Measurements from ENCODE around the gene KCNH2.

- TF ChIP-seq CTCF (conservative IDR thresholded peaks at IDR 0.05; ENCODE audit: low read depth, low read length) (no peak), EZH2 (IDR thresholded peaks at IDR 0.05; ENCODE audit: borderline replicate concordance, low read depth, low read length, poor library complexity, severe bottlenecking) (no peak)
Measured at GRCh38 chr7:150954201-150954985, 23.7 kb downstream of the KCNH2 start.
